NCI-H2107 (cell line): ENCODE measurements around the gene PDHB.
A peak's percentile ranks its signal among the peaks of the same experiment; 100 is the strongest.
"Not testable (repeated sequence)": the region's sequence is repeated elsewhere in the genome, so short reads cannot be mapped to it uniquely, and the experiment has no call there.

ENCODE experiments used
- DNase-seq: peaks from one replicate; lab custom pipeline; 2025; lab: John Stamatoyannopoulos, UW

Gene PDHB

DNA sequence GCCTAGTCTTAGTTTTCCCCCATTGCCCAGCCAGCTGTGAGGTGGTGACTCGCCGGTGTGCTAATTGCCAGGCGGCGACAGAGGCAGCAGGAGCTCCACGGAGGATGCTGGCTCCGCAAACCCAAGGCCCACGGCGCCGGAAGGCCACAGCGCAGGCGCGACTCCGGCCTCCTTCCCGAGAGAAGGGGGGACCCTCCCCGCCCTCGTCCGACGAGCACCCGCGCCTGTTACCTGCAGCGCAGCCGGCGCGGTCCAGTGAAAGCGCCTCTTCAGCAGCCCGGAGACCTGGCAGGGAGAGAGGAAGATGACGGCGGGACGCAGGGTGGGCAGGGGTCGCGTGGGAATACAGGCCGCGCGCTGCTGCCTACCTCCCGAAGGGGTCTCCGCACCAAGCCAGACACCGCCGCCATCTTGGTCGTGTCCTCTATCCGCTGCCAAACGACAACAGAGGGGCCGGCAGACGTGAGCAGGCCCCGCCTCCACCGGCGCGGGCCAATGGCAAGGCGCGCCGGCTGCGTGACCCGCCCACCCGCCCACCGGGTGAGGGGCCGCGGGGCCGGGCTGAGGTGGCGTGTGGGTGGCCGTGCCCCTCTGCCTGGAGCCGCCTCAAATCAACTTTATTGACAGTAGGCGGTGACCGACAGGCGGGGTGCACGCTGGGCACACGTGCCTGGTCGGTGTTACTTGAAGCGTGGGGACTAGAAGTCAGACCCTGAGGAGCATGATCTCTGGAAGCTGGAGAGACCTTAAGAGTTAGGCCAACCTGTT lies at the start of gene PDHB:
PDHB (minus strand) TSS at position 433 of the 768 bp plus-strand sequence; CDS start at position 410, 23 bp downstream.
- peak; percentile 38 for DNase-seq

DNA sequence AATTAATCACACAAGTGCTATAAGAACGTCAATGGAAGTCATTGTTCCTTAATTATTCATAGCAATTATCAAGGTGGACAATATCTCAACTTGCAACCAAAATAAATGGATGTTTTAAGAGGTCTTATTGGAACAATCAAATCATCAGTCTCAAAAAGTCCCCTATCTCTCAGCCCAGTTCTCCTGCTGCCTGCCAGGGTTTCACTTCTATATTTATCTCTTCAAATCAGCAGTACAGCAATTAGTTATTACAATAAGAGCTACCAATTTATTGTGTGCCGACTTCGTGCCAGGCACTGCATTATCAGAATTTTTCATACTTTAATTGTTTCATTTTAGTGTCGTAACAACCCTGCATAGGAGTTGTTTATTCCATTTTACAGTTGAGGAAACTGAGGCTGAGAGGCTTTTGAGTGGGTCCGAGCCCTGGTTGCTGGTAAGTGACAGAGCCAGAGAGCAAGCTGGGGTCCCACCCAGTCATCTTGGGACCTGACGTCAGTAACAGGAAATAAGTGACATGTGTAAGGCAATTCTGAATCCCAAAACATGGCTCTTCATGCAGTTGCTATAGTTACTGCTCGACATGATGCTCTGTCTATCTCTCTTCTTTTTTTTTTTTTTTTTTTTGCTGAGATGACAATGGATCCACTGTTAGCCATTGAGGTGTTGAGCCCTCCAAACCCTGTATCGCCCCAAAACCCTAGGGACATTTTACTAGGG lies 49.4 kb upstream of the PDHB start:
- no peak for DNase-seq

DNA sequence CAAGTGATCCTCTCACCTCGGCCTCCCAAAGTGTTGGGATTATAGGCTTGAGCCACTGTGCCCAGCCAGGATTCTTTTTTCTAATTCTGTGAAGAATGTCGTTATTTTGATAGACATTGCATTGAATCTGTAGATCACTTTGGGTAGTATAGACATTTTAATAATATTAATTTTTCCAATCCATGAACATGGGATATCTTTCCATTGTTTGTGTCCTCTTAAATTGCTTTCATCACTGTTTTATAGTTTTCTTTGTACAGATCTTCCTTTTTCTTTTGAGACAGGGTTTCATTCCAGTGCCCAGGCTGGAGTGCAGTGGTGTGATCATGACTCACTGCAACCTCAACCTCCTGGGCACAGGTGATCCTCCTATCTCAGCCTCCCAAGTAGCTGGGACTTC lies 46.7 kb upstream of the PDHB start:
- DNase-seq: no peak

DNA sequence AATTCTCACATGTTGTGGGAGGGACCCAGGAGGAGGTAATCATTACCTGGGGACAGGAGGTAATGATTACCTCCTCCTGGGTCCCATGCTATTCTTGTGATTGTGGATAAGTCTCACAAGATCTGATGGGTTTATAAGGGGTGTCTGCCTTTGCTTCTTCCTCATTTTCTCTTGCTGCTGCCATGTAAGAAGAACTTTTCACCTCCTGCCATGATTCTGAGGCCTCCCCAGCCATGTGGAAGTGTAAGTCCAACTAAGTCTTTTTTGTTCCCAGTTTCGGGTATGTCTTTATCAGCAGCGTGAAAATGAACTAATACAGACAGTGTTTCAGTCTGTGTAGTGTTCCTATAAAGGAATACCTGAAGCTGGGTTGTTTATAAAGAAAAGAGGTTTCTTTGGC lies 45.1 kb upstream of the PDHB start:
- no peak for DNase-seq

DNA sequence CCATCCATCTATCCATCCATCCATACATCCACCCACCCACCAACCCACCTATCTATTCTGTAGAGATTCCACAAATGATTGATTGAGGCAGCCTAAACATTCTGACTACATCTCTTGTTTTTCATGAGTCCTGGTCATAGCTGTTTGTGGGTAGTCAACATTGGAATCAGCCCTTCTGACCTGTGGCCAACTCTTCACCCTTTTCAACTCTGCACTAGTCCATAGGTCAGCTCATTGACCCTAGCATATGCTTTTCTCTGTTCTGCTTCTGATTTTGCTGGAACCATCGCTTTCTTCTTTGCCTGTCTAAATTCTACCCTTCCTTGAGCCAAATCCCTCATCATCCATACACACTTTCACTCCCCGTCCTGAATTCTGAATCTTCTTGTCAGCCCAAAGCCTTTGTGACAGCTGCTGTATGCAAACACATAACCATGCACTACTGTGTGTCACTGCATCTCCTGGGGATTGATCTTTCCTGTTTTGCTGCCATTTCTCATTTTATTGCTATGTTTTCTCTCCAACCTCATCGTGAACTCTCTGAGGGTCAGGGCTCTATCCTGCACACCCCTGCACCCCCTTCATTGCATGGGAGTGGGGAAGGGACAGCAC lies 41.4 kb upstream of the PDHB start:
- no peak for DNase-seq

DNA sequence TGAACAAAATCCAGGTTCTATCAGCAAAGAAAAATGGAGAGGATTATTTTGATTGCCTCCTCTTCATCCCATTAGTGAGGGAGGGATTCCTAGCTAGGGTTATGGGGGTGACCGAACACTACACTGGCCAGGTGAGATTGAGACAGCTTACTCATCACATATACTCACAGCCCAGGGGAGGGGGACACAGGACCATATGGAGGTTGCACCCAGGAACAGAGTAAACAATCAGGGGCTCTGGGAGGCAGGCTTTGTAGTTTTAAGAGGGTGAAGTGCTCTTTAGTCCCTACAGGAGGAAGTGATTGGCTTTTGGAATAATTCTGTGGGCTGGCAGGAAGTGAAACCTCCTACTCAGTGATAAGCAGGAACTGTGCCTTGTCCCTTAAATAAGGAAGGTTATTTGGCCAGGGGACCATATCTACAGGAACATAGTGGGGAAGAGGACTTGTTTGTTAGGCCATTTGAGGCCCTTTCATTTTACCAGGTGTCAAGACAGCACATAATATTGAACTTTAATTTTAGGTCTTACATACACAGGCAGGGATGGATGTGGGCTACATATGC lies 40.8 kb upstream of the PDHB start:
- no peak for DNase-seq

DNA sequence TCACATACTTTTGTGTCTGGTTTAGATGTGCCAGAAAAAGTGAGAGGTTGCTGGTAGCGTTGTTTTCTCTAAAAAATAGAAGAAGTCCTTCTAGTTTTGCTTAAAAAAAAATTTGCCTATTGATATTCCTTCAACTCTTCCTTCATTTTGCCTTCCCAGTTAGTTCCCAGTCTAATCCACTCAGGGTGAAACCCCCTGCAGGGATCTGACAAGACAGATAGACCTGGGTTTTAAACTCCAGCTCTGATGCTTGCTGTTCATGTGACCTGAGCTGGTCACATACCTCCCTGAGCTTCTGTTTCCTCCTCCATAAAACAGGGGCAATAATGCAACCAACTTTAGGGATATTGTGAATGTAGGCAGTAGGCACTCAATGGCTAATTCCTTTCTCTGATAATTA lies 39.6 kb upstream of the PDHB start:
- no peak for DNase-seq

DNA sequence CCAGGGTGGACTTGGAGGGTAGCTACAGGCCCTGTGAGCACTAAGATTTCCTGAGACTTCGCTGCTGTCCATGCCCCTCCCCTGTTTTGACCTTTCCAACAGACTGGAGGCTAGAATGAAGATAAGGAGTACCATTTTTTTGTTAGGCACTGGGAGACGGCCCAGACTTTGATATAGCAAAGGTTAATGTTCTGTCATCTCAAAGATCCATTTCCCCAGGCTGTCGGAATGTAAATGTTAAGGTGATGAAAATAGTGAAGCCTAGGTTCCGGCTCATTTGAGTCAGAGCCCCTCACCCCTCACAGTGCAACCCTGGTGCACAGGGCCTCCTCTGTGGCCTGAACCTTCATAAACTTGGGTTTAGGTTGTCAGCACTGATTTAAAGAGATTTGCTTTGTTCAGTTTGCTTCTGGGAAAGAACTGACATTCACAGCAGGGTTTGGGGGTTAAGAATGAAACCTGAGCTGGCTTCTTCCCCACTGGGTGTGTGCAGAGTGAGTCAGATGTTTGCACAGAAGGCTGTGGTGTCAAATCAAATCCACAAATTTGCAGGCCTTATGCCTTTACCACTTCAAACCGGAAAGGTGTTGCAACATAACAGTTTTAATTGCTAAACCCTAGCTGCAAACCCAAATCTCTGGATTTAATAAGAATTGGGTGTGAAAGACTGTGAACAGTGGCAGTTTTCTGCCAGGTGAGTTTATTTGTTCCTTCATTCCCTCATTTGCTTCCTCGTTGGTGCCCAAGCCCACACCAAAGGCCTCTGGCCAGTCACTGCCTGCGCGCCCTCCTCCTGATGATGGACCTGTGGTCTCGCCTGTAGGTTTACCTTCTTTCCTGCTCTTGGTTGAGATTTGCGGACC lies 37.6 kb upstream of the PDHB start:
- peak; percentile 60 for DNase-seq

DNA sequence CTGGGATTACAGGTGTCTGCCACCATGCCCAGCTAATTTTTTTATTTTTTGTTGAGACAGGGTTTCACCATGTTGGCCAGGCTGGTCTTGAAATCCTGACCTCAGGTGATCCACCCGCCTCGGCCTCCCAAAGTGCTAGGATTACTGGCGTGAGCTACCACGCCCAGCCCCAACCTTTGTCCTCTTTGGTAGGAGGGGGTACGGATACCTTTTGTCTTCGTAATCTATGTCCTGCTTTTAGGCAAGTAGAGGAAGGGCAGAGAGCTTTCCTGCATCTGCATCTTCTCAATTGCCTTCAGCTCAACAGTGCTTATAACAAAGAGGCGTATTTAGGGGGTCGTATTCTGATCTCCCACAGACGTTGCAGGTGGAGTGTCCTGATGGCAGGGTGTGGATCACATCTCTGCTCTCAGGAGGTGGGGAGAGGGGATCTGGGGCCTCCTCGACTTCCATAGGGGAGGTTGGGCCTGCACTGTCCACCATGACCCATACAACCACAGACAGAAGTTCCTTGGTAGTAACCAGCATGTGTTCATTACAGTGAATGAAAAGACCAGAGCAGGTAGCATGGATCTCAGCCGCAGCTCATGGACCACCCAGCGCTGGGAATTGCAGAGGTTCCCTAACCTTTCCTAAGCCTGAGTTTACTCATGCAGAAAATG lies 36.9 kb upstream of the PDHB start:
- DNase-seq: no peak

DNA sequence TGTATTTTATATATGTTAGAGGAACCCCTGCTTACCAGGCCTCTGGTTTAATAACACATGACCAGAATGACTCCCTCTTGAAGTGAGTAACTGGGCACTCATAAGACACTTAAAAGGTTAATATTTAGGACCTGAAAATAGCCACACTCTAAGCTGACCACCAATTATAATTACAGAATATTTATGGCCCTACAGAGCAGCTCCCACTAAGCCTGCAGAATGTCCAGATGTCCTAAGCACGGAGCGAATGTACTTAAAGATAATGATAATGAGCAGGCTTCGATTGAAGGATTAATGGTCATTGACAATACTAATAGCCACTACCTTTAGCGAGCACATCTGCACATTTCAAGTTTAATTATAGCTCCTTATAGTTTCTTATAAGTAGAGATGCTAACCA lies 35.5 kb upstream of the PDHB start:
- DNase-seq: no peak

DNA sequence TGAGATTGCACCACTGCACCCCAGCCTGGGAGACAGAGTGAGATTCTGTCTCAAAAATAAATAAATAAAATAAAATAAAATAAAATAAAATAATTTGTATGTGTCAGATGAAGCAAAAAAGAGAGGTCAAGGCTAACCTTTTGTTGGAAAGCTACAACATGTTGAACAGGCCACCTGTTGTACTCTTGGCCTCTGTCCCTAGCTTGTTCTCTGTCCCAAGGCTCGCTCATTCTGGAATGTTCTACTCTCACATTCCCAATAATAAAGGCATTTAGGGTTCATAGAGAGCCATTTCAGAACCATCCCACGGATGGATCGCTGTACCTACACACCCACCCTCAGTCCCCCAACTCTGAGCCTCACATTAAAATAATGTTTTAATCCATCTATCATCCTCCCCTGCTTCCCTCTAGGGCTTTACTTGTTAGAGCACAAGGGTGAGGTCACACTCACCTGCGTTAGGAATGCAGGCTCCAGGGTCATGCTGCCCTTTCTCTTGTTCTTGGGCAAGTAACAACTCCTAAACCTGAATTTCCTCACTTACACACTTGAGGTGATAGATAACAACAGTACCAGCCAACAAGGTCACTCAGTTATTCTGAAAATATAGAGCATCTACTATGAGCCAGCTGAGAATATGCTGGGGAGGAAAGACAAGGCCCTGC lies 33.4 kb upstream of the PDHB start:
- no peak for DNase-seq

DNA sequence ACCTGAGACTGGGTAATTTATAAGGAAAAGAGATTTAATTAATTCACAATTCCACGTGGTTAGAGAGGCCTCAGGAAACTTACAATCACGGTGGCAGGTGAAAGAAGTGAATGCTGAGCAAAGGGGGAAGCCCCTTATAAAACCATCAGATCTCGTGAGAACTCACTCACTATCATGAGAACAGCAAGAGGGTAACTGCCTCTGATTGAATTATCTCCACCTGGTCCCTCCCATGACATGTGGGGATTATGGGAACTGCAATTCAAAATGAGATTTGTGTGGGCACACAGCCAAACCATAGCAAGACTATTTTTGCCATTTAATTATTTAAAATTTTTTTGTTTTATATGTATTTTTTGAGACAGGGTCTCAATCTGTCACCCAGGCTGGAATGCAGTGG lies 31.2 kb upstream of the PDHB start:
- no peak for DNase-seq

DNA sequence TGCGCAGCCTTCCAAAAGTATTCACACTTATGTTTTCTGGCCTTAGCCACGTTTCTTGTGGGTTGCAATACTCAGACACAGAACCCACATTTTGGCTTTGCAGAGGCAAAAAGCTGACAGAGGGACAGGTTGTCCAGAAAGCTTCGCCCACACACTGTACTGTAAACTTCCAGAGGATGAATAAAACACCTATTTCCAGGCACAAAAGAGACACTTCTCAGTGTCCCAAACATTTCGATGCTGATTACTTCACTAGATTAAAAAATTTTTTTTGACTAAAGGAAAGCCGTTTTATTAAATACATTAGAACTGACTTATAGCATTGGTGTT lies 30.3 kb upstream of the PDHB start:
- DNase-seq: no peak

DNA sequence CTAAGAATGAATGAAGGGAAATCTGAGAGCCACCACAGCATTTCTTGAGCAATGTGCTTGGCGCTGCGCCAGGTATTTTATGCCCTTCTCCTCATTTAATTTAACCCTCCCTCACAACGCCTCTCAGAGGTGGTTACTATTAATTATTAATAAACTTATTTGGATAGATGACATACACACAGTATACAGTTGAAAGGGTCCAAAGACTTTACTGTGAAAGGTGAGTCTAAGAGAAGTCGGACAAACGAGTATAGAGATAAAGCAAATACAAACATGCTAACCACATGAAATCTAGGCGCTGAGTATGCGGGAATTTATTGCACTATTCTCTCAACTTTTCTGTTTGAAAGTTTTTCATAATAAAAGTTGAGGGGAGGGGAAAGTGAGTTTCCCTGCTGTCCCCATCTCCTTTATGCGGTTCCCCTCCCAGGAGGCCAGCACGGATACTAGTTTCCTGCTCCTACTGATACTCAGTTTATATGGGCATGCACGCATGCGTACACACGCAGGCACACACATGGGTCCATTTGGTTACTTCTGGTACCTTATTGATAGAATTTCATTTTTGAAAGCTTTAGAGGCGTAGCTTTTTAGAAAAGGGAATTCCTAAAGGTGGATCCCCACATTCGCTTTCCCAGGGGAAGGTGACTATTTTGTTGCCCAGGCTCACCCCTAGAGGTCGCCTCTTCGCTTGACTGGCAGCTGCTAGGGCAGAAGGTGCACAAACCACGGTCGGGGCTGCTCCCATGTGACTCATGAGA lies 29.7 kb upstream of the PDHB start:
- no peak for DNase-seq

DNA sequence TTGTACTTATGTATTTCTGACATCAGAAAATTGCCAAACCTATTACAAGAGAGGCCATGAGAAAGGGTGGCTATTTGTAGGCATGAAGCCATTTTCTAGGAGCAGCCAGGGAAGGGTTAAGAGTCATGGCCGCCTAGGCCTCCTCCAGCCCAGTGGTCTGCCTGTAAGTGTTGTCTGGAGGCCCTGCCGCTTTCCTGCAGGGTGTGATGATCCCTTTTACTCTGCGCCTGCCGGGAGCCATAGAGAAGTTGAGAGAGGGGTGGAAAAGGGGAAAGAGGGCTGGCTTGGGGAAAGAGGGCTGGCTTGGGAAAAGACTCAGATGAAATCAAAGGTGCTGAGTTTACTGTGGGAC lies 29.2 kb upstream of the PDHB start:
- no peak for DNase-seq

DNA sequence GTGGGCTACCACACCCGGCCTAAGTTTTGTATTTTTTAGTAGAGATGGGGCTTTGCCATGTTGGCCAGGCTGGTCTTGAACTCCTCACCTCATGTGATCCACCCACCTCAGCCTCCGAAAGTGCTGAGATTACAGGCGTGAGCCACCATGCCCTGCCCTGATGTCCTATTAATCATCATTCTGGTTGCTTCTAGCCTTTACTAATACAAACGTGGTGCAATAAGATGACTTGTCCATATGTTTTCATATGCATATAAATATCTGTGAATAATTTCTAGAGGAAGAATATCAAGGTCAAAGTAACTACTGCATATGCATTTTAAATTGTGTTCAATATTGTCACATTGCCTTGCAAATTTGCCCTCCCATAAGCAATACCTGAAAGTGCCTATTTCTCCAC lies 25.5 kb upstream of the PDHB start:
- no peak for DNase-seq

DNA sequence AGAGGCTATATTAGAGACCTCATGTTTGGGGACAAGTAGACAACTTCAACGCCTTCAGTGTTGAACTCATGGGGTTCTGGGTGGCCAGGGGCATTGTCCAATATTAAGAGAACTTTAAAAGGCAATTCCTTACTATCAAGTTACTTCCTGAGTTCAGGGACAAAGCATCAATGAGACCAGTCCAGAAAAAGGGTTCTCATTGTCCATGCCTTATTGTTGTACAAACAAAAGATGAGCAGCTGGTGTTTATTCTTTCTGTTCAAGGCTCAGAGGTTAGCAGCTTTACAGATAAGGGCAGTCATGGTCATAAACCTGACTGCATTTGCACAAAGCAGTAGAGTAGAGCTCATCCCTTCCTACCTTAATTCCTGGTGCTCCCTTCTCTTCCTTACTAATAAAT lies 18.5 kb upstream of the PDHB start:
- no peak for DNase-seq

DNA sequence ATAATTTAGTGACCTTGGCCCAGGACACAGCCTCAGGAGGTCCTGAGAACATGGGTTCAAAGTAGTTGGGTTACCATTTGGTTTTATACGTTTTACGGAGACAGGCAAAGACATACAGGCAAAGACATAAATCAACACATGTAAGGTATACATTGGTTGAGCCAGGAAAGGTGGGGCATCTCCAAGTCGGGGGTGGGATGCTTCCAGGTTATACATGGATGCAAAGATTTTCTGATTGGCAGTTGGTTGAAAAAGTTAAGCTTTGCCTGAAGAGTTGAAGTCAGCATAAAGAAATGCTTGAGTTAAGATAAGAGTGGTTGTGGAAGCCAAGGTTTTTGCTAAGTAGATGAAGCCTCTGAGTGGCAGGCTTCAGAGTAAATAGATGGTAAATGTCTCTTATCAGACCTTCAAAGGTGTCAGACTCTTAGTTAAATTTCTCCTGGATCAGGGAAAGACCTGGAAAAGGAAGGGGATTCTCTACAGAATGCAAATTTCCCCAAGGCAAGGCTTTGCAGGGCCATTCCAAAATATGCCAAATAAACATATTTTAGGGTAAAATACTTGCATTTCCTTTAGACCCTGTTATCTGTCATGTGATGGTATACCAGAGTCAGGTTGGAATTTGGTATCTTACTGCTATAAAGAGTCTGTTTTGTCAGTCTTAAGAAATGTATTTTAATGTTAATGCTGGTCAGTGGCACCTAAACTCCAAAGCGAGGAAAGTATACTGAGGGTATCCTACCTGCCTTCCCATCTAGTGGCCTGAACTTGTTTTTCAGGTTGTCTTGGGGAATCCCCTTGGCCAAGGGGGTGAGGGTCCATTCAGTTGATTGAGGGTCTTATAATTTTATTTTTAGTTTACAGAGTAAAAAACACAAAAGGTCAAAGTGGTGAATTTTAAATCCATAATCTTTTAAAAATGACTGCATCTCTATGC lies 8.2 kb upstream of the PDHB start:
- DNase-seq: no peak

DNA sequence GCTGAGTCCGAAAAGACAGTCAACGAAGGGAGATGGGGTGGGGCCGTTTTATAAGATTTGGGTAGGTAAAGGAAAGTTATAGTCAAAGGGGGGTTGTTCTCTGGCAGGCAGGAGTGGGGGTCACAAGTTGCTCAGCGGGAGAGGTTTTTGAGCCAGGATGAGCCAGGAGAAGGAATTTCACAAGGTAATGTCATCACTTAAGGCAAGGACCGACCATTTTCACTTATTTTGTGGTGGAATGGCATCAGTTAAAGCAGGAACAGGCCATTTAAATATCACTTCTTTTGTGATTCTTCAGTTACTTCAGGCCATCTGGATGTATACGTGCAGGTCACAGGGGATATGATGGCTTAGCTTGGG lies 7.3 kb upstream of the PDHB start:
- DNase-seq: not testable (repeated sequence)
